HG03432 (cell line): Measurements from ENCODE around the gene LRRC4B.

Experiments used
- ATAC-seq: cut with Tn5 transposase; IDR thresholded peaks from one replicate; pipeline ENCODE4 v1.9.1; 2021; ENCODE audit warnings: mild to moderate bottlenecking, moderate library complexity; ENCODE audit not compliant: unreplicated experiment

The LRRC4B gene

DNA sequence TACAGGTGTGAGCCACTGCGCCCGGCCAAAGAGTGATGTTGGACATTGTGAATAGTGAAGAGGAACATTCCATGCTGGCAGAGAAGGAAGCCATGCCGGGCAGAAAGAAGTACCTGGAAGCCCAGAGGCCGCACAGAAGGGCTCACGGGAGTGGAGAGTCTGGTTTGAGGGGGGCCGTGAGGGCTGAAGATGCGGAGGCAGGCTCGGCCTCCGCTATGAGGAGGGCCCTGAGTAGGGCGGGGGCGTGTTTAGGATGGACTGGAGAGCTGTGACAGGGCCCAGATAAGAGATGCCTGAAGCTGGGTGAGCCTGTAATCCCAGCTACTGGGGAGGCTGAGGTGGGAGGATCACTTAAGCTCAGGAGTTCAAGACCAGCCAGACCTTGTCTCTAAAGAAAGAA lies 58.9 kb downstream of the LRRC4B start:
- no peak for ATAC-seq

GRCh38 chr19:50508843-50509190 lies 59.4 kb downstream of the LRRC4B start:
- no peak for ATAC-seq

DNA sequence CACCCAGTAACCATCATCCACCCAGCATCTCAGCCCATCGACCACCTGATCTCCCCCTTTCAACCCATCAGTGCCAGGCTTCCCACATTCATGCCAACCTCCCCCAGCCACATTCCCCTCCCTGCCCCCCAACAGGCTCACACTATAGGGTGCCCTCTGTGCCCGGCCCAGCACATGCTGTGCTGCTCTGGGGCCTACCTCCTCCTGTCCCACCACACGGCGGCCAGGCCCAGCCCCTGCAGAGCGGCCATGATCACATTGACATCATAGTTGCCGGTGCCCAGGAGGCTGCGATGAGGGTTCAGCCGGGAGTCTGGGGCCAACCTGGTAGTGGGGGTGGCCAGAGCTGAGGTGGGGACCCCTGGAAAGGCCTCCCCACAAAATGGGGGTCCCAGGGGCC lies 60.9 kb downstream of the LRRC4B start:
- ATAC-seq: no peak

- no peak for ATAC-seq
Observed at GRCh38 chr19:50506700-50507099, 61.5 kb downstream of the LRRC4B start.

- no peak for ATAC-seq
Observed at GRCh38 chr19:50505856-50506611, 62.2 kb downstream of the LRRC4B start.

DNA sequence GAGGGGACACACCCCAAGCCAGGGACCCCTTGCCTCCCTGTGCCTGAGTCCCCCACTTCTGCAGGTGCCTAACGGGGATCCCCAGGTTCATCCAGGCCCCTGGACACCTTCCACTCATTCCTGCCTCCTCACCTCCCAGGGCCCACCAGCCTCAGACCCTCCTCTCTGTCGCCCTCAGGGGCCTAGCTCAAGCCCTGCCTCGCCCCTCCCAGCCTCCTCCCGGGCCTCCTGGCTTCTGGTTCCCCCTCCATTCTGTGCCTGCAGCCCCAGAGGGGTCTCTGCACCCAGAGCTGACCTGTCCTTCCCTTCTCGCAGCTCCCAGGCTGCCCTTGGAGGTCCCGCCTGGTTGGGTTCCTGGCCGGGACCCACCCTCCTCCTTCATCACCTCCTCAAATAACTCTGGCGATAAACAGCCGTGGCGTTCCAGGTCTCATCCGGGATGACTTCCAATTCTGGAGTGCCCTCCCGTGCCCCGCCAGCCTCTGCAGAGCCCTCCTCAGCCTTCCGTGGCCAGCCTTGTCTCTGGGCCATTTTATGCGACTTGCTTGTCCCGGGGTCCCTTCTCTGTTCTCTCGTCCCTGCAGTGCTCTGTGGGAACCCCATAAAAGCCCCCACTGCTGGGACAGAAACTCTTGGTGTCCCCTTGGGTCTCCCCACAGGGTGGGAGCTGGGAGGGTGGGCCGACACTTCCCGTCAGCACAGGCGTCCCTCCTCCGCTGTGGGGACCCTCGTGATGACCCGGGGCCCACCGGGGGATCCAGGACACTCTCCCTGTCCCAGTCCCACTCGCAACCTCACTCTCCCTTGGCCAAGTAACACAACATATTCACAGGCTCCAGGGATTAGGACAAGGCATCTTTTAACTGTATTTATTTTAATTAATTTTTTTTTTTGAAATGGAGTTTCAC lies 66.4 kb downstream of the LRRC4B start:
- ATAC-seq: no peak

GRCh38 chr19:50501186-50501567 lies 67.1 kb downstream of the LRRC4B start:
- ATAC-seq: no peak

GRCh38 chr19:50500753-50501151 lies 67.5 kb downstream of the LRRC4B start:
- ATAC-seq: no peak

DNA sequence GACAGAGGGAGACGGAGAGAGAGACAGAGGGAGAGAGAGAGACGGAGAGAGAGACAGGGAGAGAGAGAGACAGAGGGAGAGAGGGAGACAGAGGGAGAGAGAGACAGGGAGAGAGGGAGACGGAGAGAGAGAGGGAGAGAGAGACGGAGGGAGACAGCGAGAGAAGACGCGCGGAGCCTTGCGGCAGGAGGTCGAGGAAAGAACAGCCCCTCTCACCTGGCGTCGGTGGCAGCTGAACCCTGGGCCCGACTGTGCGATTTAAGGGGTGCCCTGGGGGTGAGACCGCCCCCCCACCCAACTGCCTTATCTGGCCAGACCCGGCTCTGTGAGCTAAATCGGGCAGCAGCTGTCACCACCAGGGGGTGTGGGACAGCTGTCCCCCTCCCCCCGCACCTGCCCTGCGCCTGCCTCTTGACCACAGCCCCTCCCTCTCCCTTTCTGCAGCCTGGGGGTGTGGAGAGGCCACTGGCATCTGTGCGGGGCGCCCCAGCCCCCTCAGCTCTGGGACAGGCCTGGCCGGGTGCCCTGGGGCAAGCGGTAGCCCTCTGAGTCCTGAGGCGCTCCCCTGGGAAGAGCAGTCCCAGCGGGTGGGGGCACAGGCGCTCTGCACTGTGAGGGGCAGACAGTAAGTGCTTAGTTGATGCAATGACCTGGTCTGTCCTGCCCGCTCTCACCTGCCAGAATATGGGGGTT lies 68.0 kb downstream of the LRRC4B start:
- ATAC-seq: no peak

- ATAC-seq: no peak
Observed at GRCh38 chr19:50498219-50499056, 69.8 kb downstream of the LRRC4B start.

DNA sequence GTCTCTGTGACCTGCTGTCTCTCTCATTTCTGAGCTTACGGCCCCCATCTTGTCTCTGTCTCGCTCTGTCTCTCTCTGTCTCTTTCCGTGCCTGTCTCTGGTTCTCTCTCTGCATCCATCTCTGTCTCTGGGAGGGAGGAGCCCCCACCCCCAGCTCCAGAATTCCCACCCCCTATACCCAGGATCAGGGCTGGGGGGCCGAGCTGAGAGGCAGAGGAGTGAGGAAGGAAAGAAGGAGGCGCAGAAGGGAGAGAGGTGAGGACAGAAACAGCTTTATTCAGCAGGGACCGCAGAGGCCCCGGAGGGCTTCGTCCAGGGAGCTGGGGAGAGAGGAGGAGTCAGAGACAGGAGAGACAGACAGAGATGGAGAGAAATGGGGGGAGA lies 71.2 kb downstream of the LRRC4B start:
- ATAC-seq: no peak

- no peak for ATAC-seq
Observed at GRCh38 chr19:50496189-50497021, 71.8 kb downstream of the LRRC4B start.

- no peak for ATAC-seq
Observed at GRCh38 chr19:50495020-50495531, 73.2 kb downstream of the LRRC4B start.

DNA sequence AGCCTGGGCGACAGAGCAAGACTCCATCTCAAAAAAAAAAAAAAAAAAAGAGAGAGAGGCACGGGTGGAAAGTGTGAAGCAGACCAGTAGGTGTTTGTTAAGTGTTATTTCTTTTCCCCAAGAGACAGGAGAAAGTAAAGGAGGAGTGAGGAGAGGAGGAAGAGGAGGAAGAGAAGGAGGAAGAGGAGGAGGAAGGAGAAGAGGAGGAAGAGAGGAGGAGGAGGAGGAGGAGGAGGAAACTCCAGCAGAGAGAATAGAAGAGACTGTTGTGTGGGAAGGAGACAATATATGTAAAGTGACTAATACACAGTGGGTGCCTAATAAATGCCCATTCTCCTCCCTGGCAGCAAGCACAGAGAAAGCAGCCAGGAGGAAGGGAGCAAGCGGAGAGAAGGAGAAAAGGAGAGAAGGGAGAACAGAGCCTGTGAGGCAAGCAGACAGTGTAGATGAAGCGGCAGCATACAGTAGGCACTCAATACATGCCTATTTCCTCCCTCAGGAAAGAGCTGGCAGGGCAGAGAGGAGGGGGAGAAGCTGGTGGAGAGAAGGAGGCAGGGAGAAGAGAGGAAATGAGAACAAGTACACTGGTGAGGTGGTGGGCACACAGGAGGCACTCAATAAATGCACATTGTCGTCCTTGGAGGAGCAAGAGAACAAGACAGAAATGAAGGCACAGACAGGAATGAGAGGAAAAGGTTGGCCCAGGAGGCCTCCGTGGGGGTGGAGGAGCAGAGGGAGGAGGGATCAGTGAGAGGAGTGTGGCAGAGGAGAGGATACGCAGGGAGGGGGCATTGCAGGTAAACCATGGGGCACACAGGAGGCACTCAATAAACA lies 73.8 kb downstream of the LRRC4B start:
- ATAC-seq: no peak

- ATAC-seq: no peak
Observed at GRCh38 chr19:50493171-50493570, 75.1 kb downstream of the LRRC4B start.

- no peak for ATAC-seq
Observed at GRCh38 chr19:50492303-50493052, 75.8 kb downstream of the LRRC4B start.

DNA sequence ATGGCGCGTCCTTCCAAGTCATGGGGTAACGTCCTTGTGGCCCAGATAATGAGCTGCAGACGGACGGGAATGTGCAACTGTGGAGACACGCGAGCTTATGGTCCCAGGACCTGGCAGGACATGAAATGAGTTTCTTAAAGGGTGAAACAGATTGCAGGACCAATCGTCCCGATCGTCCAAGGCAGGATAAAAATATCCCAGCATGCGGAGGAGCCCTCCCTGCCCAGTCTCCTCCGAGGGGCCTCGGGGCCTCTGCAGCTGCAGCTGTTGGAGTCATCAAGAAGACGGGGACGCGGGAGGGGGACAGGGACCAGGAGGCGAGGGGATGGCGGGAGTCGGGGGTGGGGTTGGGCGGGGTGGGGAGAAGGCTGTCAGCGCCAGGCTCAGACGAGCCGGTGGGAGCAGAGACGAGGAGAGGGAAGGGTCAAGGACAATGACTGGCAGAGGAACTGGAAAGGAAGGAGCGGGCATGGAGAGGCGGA lies 77.2 kb downstream of the LRRC4B start:
- ATAC-seq: no peak

- ATAC-seq: no peak
Observed at GRCh38 chr19:50490411-50490811, 77.8 kb downstream of the LRRC4B start.
